HPDE6-E6E7 (cell line): ENCODE results near the gene NSDHL.

ENCODE experiments used
- DNase-seq: peaks from one replicate; pipeline ENCODE4 v3.0.0; 2011; ENCODE audit warnings: missing footprints; ENCODE audit errors: extremely low spot score

The NSDHL gene

DNA sequence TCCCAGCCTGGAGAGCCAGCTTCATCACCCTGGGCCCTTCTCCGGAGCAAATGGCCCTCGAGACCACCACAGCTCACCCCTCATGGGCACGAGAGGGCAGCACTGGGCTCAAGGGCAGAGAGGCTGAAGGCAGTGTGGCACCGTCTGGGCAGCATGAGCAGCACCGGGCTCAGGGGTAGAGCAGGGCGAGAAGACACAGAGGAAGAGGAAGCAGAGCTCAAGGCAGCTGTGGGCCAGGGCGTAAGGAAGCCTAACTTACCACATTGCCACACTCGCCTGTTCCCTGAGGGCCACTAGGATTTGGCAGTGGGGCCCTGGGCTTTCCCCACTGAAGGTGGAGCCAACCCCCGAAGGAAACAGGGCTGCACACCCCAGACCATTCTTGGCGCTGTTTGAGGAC lies 82.5 kb downstream of the NSDHL start:
- DNase-seq: no peak

DNA sequence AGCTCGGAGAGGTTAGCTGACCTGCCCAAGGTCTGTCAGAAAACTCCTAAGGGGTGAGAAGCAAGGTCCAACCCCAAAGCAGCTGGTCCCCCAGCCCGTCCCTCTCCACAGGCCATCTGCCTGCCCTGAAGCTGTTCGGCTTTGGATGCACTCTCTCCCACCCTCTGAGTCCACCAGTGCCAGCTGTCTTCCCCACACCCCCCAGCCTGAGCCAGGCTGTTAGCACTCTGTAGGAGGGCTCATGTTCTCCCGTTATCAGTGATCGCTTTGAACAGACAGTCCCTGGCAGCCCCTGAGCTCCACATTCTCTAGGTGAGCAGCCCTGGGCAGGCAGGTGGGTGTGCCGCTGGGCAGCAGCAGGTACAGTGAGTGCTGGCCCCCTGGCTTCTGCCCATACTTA lies 83.0 kb downstream of the NSDHL start:
- no peak for DNase-seq

DNA sequence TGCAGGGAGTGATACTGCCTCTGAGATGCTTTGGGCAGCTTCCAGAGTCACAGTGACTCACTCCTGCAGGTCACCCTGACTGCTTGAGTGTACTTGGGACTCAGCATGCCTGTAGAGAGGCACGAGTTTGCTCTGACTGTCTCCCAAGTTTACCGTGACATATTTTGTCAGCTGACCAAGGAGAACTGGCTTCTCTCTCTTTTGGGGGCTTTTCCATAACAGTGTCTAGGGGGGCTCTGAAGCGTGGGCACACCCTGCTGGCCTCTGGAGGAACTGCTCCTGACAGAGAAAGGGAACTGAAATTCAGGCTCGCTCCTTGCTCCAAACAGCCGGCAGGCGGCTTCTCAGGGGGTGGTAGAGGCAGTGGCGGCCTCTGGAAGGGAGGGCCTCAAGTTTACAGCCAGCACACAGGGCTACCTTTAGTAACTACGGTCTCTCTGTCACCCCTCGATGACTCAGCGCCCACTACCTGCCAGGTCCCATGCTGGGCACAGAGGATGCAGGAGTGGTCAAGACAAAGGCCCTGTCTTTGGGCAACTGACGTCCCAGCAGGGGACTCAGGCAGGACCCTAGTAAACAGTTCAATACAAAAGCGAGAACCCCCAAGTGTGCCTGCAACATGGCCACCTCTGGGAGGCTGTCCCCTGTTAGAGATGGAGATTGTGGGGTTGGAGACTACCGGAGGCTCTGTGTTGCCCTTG lies 84.8 kb downstream of the NSDHL start:
- no peak for DNase-seq

DNA sequence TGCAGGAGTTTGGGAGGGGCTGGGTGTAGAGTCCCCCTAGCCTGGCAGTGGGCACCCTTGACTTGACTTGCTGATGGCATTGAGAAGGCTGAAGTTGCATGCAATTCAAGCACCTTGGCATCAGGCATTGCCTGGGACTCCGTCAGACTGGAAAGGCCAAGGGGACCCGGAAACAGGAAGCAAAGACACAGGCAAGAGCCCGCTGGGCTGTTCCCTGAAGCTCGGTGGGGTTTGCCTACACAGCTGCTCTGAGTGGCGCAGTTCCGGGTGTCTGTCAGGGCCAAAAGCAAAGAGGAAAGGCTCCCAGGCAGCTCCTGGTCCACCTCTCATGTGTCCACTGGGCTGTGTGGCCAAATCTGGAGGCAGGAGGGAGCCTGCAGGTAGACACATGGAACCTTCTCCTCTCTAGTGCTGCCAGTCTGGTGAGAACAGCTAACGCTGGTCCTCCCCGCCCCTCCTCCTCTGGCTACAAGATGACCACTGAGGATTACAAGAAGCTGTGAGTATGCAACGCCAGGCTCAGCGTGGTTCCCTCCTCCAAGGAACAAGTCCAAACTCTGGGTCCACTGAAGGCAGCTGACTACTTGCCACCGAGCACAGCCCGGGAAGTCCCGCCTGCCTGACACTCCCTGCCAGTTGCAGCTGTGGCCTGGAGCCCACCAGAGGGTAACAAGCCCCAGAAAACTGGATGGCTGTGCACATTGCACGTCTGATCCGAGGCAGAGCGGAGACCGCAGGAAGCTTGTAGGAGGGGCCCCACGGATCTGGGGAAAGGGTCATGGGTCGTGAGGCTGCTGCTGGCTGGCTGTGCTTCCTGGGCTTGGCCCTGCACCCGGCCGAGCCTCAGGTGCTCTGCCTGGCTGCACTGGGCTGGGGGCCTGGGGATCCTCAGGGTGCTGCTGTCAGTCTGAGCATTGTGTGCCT lies 87.1 kb downstream of the NSDHL start:
- no peak for DNase-seq

DNA sequence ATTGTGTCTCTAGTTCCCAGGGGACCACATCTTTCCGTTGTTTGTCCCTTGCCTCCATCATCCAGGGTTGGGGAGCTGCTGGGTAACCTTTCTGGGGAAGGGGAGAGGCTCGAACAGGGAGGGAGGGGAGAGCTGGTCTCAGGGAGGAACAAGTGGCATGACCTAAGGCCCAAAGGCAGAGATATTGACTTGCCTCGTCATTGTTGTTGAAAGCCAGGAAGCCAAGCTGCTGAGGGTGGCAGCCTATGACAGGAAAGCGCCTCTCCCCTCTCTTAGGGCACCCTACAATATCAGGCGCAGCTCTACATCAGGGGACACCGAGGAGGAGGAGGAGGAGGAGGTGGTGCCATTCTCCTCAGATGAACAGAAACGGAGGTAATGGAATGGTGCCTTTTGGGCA lies 87.8 kb downstream of the NSDHL start:
- DNase-seq: no peak
